Measurements from ENCODE around the gene GTF2IRD1.

The GTF2IRD1 gene

DNA sequence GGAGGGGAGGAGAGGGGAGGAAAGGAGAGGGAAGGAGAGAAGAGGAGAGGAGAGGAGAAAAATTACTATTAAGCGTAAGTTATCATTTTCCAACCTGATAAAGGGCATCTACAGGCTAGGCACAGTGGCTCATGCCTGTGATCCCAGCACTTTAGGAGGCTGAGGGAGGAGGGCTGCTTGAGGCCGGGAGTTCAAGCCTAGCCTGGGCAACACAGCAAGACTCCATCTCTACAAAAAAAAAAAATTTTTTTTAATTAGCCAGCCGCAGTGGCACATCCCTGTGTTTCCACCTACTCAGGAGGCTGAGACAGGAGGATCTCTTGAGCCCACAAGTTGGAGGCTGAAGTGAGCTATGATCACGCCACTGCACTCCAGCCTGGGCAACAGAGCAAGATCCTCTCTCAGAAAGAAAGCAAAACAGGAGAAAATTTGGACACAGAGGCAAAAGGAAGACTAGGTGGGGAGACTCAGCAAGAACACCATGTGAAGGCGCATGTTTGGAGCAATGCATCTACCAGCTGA lies 168.6 kb downstream of the GTF2IRD1 start:
- no peak for DNase-seq (ENCODE audit: low spot score)
- ChIA-PET CTCF (no interaction called here), POLR2A (ENCODE audit: low non-redundant PET) (no interaction called here)
- H3K27ac ChIP-seq, result no peak overlapping the region
- TF ChIP-seq, protein P1, sequence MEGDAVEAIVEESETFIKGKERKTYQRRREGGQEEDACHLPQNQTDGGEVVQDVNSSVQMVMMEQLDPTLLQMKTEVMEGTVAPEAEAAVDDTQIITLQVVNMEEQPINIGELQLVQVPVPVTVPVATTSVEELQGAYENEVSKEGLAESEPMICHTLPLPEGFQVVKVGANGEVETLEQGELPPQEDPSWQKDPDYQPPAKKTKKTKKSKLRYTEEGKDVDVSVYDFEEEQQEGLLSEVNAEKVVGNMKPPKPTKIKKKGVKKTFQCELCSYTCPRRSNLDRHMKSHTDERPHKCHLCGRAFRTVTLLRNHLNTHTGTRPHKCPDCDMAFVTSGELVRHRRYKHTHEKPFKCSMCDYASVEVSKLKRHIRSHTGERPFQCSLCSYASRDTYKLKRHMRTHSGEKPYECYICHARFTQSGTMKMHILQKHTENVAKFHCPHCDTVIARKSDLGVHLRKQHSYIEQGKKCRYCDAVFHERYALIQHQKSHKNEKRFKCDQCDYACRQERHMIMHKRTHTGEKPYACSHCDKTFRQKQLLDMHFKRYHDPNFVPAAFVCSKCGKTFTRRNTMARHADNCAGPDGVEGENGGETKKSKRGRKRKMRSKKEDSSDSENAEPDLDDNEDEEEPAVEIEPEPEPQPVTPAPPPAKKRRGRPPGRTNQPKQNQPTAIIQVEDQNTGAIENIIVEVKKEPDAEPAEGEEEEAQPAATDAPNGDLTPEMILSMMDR (conservative IDR thresholded peaks at IDR 0.05; ENCODE audit: low read depth), result no peak

DNA sequence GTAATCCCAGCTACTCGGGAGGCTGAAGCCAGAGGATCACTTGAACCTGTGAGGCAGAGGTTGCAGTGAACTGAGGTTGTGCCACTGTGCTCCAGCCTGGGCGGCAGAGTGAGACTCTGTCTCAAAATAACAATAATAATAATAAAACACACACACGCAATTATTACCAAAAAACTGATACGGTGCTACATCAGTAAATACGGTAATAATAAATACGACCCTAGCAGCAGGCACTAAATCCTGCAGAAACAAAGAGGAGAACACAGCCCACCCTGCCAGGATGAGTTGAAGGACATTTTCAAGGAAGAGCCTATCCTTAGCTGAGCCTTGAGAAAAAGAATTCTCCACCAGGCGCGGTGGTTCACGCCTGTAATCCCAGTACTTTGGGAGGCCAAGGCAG lies 169.4 kb downstream of the GTF2IRD1 start:
- no peak overlapping the region for H3K27ac ChIP-seq
- ChIA-PET POLR2A (ENCODE audit: low non-redundant PET) (no interaction called here), CTCF (no interaction called here)
- TF ChIP-seq, protein P1 (conservative IDR thresholded peaks at IDR 0.05; ENCODE audit: low read depth), result no peak
- no peak for DNase-seq (ENCODE audit: low spot score)

DNA sequence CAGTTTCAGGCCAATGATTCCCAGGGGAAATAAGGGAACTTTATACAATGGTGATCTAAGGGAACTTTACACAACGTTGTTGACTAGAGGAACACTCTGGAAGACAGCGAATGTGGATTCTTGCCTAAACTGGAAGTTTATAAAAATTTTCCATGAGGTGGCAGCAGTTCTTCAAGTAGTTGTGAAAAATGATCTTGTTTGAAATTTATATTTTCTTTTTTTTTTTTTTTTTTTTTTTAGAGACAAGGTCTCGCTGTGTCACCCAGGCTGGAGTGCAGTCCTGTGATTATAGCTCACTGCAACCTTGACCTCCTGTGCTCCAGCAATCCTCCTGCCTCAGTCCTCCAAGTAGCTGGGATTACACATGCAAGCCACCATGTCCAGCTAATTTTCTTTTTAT lies 171.7 kb downstream of the GTF2IRD1 start:
- DNase-seq (ENCODE audit: low spot score), result no peak
- TF ChIP-seq, protein P1 (conservative IDR thresholded peaks at IDR 0.05; ENCODE audit: low read depth), result no peak; the same call in 1 of the 2 replicates
- CTCF ChIA-PET, result interaction anchor here (0.6 to 0.9 kb wide), 3 partner anchors 12 to 78 kb away, joined by 3 read pairs; no protein-coding TSS in a partner anchor
- POLR2A ChIA-PET (ENCODE audit: low non-redundant PET), result no interaction called here
- H3K27ac ChIP-seq, result no peak overlapping the region

DNA sequence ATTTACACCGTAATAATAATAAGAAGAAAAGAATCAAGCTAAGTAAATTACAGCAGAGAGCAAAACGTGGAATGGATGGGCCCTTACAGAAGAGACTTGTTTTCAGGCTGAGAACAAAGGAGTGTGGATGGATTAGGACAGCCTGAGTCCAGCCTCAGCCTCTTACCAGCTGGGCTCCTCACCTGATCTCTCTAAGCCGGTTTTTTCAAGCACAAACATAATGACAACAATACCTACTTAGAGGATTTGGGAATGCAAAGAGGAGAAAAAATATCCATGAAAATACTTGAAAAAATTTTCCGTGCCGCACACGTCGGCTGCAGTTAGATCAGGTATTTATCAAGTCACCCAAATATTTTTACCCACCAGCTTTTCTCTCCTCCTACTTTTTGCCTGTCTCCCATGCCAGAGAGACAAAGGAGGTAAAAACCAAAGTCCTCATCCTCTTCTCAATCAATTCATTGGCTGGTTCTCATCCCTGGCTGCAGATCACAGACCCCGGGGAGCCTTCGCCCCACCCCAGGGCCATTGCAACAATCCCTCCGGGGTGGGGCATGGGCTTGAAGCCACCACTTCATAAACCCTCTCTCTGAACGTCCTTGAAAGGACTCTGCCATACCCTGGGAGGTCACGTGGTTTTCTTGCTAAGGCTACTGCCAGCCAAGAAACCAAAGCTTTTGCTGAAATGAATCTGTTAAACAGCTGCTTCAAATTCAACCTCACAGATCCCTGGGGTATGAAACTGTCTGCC lies 174.1 kb downstream of the GTF2IRD1 start:
- H3K27ac ChIP-seq, result peak overlapping the region; percentile 53
- TF ChIP-seq, protein P1 (conservative IDR thresholded peaks at IDR 0.05; ENCODE audit: low read depth), result no peak
- CTCF ChIA-PET, result interaction anchor here (0.5 kb wide), 1 partner anchor 206 kb away, joined by 5 read pairs; no protein-coding TSS in a partner anchor
- DNase-seq (ENCODE audit: low spot score), result no peak
- POLR2A ChIA-PET (ENCODE audit: low non-redundant PET), result no interaction called here

DNA sequence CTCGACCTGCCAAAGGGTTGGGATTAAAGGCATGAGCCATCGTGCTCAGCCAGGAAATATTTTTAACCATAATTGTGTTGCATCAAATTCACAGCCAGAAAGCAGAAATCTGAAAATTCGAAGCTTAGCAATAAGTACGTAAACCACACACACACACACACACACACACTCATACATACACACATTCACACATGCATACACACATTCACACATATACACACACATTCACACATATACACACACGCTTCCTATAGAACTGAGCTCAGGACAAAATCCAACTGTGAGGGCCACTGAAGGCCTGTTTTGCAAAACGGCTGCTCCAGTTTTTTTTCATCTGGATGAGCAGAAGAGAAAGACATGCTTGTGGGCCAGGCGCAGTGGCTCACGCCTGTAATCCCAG lies 178.8 kb downstream of the GTF2IRD1 start:
- no peak for DNase-seq (ENCODE audit: low spot score)
- ChIA-PET CTCF (no interaction called here), POLR2A (ENCODE audit: low non-redundant PET) (no interaction called here)
- TF ChIP-seq, protein P1 (conservative IDR thresholded peaks at IDR 0.05; ENCODE audit: low read depth), result no peak
- peak overlapping the region; percentile 39 for H3K27ac ChIP-seq

DNA sequence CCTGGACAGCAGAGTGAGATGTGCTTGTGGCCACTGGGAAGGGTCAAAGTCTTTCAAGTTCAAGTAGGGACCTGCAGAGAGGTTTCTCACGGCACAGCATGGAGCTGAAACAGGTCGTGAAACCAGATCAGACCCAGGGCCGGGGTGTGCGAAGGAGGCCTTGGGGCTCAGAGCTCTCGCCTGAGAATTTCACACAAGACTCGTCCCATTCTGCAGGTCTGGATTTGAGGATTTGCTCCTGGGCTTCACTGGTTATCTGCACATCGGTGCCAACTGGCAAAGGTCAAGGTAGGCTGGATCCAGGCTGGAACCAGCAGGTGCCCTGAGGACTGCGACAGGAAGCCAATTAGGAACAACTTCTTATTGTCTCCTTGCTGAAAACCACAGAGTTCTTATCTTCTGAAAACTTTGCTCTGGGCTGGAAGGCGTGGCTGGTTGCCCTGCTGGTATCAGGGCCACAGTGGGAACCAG lies 179.8 kb downstream of the GTF2IRD1 start:
- no peak for DNase-seq (ENCODE audit: low spot score)
- TF ChIP-seq, protein P1 (conservative IDR thresholded peaks at IDR 0.05; ENCODE audit: low read depth), result no peak
- CTCF ChIA-PET, result no interaction called here
- POLR2A ChIA-PET (ENCODE audit: low non-redundant PET), result no interaction called here
- H3K27ac ChIP-seq, result peak overlapping the region; percentile 39

Data from RWPE1 (cell line).